Measurements from ENCODE around the gene MS4A14. TPM values are rescaled to one million over a fixed set of nuclear protein-coding genes. Genes with fewer than 3 reads are reported as not detected.

Gene MS4A14
- total RNA-seq, 1 experiment from 2014 or later, result not detected

GRCh38 chr11:60459345-60459744, 63.1 kb downstream of the MS4A14 start:
- Histone ChIP-seq H3K27ac (ENCODE audit: low read depth, low read length) (no peak overlapping the region), H2AFZ (ENCODE audit: low read depth, low read length, poor library complexity, severe bottlenecking) (no peak overlapping the region), H3K4me1 (ENCODE audit: control insufficient read depth in 1 of 2, insufficient read depth in 2 of 2, low read length in 2 of 2) (no peaks in the 10 kb centered on the region), H3K79me2 (ENCODE audit: insufficient read depth, low read length) (no peaks in the 10 kb centered on the region), H4K20me1 (ENCODE audit: insufficient read depth) (no peaks in the 10 kb centered on the region), H3K27me3 (ENCODE audit: insufficient read depth, low read length) (no peaks in the 10 kb centered on the region), H3K9ac (ENCODE audit: low read length) (no peak overlapping the region), H3K36me3 (ENCODE audit: control insufficient read depth in 1 of 2, insufficient read depth in 2 of 2, low read length in 2 of 2) (no peaks in the 10 kb centered on the region), H3K9me3 (ENCODE audit: control insufficient read depth in 1 of 2, insufficient read depth in 1 of 2, low read depth in 1 of 2, low read length in 2 of 2) (no peaks in the 10 kb centered on the region), H3K4me2 (ENCODE audit: low read length) (no peak overlapping the region), H3K4me3 (replicated peaks in 1 of 2; ENCODE audit: low read depth in 1 of 2, low read length in 2 of 2) (no peak overlapping the region), H3K9me2 (ENCODE audit: insufficient read depth) (no peaks in the 10 kb centered on the region)
- CTCF ChIA-PET, result no interaction called here
- POLR2A ChIA-PET, result no interaction called here
- intact Hi-C loops (cut with micrococcal nuclease), result no loop called here
- RAD21 ChIA-PET (ENCODE audit: low non-redundant PET in 1 of 2, low total read pairs in 2 of 2, uncharacterized antibody in 2 of 2, unreplicated experiment in 2 of 2), result no interaction called here
- ATAC-seq, result no peak
- TF ChIP-seq POLR2A (IDR thresholded peaks at IDR 0.05; ENCODE audit: borderline replicate concordance, extremely low read depth, insufficient read depth, insufficient read length) (no peak), EZH2 (IDR thresholded peaks at IDR 0.05) (no peak), EGR1 (IDR thresholded peaks at IDR 0.05; ENCODE audit: low read depth) (no peak), SRF (IDR thresholded peaks at IDR 0.05; ENCODE audit: low read depth) (no peak), JUND (IDR thresholded peaks at IDR 0.05) (no peak), EZH2phosphoT487 (IDR thresholded peaks at IDR 0.05; ENCODE audit: borderline replicate concordance) (no peak), ZBTB33 (IDR thresholded peaks at IDR 0.05; ENCODE audit: extremely low read depth, insufficient replicate concordance, low read length) (no peak)
- no peak for DNase-seq (ENCODE audit: low read depth, low spot score)
- BruUV-seq (replicated peaks), result no TSS peak

Other genes with a start within 250 kb of the MS4A14 start
- 0.52 TPM for gene MS4A6A, start 213.4 kb upstream of the MS4A14 start, total RNA-seq (2021; ENCODE audit: unreplicated experiment)
- gene MS4A4E, start 153.3 kb upstream of the MS4A14 start, total RNA-seq (2021; ENCODE audit: unreplicated experiment), result not detected
- gene MS4A4A, start 115.8 kb upstream of the MS4A14 start, total RNA-seq (2021; ENCODE audit: unreplicated experiment), result 0.22 TPM
- gene MS4A6E, start 69.2 kb upstream of the MS4A14 start, total RNA-seq (2021; ENCODE audit: unreplicated experiment), result not detected
- 0.22 TPM for gene MS4A7, start 17.9 kb upstream of the MS4A14 start, total RNA-seq (2021; ENCODE audit: unreplicated experiment)
- not detected for gene MS4A5, start 33.1 kb downstream of the MS4A14 start, total RNA-seq (2021; ENCODE audit: unreplicated experiment)
- 0.25 TPM for gene MS4A1, start 59.4 kb downstream of the MS4A14 start, total RNA-seq (2021; ENCODE audit: unreplicated experiment)
- gene MS4A12, start 96.3 kb downstream of the MS4A14 start, total RNA-seq (2021; ENCODE audit: unreplicated experiment), result not detected
- gene MS4A13, start 118.9 kb downstream of the MS4A14 start, total RNA-seq (2021; ENCODE audit: unreplicated experiment), result not detected